Vagina (tissue), 2 donors: ENCODE data around the gene CLP1. TPM values are rescaled to one million over a fixed set of nuclear protein-coding genes. Genes with fewer than 3 reads are reported as not detected.

Experiments used
- DNase-seq, 2 donors: peaks; one replicate each; pipeline ENCODE4 v3.0.0-alpha.2; 2017; ENCODE audit errors: extremely low spot score in 2 of 2
- H3K27ac ChIP-seq: fragments of 200-600 bp; sonication (generic); one replicate; pipeline ENCODE4 v1.5.1; 2019
- H3K27me3 ChIP-seq: fragments of 200-600 bp; sonication (generic); one replicate; pipeline ENCODE4 v1.5.1; 2019
- H3K36me3 ChIP-seq, 2 donors: fragments of 200-600 bp; sonication (generic); one replicate each; pipeline ENCODE4 v1.5.1; 2017 to 2019
- H3K4me1 ChIP-seq: fragments of 200-600 bp; sonication (generic); one replicate; pipeline ENCODE4 v1.5.1; 2019
- H3K4me3 ChIP-seq, 2 donors: fragments of 200-600 bp; sonication (generic); 1 replicate in 1 of 2; 2 replicates in 1 of 2; pipeline ENCODE4 v1.5.1; 2016 to 2019
- H3K9me3 ChIP-seq: fragments of 200-600 bp; sonication (generic); one replicate; pipeline ENCODE4 v1.5.1; 2019
- POLR2A ChIP-seq, 2 donors: fragments of 450-650 bp; IDR thresholded peaks; one replicate each; pipeline ENCODE4 v1.6.1; 2017; ENCODE audit warnings: antibody characterized with exemption in 2 of 2, mild to moderate bottlenecking in 2 of 2, moderate library complexity in 2 of 2
- POLR2AphosphoS5 ChIP-seq, 2 donors: sonication (generic); formaldehyde crosslinking; IDR thresholded peaks; one replicate each; pipeline ENCODE4 v1.9.0; 2017; ENCODE audit warnings: antibody characterized with exemption in 2 of 2, mild to moderate bottlenecking in 2 of 2, low read depth in 1 of 2; ENCODE audit not compliant: insufficient read depth in 1 of 2
- intact Hi-C: fragments of 100-400 bp; cut with DNase I; formaldehyde crosslinking; loops from one replicate; pipeline ENCODE4 v1.15.1; 2023
- total RNA-seq: library from RNA; depleted of rRNA; stranded (reverse); fragments of >200 nt; gene quantifications from one replicate; pipeline ENCODE4 v1.2.3, GENCODE V29; 2016
- TF ChIP-seq, protein P1 (sequence below), 3 experiments: fragments of 450-650 bp in 2 of 3; fragments of 200-600 bp in 1 of 3; sonication (generic) in 1 of 3; IDR thresholded peaks; one replicate each; pipeline ENCODE4 v1.5.1; 2017 to 2019; ENCODE audit warnings: antibody characterized with exemption in 3 of 3, mild to moderate bottlenecking in 2 of 3, moderate library complexity in 2 of 3

The CLP1 gene
- total RNA-seq, 1 donor from 2014 or later: 10.8 TPM

DNA sequence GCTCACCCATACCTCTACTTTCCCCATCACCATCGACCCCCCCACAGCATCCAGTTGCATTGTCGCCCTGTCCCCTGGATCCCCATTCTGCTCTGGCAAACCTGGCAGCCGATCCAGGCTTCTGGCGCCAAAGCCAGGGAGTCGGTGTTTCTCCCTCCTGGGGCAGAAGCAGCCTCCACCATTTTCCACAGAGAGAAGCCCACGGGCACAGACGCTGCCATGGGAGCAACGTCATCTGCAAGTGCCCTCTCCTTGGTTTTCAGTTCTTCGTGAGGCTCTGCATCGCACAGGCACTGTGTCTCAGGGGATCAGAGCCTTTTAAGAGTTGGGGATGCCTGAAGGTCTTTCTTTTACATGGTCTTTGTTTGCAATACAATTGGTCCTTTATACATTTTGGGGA, 10.2 kb upstream of the CLP1 start:
- Histone ChIP-seq H3K4me3 (peak overlapping the region in 1 of 2 donors; percentile 23), H3K36me3 (no peaks in the 10 kb centered on the region), H3K27ac (peak overlapping the region; percentile 75), H3K4me1 (peaks cover 61% of the 10 kb centered on the region), H3K27me3 (no peaks in the 10 kb centered on the region), H3K9me3 (no peaks in the 10 kb centered on the region)
- intact Hi-C loops: loop anchor here (10.0 kb wide), 2 partner anchors 193 to 323 kb away; partner anchors contain the start of gene TNKS1BP1
- no peak for DNase-seq
- TF ChIP-seq POLR2AphosphoS5 (IDR thresholded peaks at IDR 0.05; ENCODE audit: insufficient read depth in 1 of 2, low read depth in 1 of 2) (peak in 1 of 2 donors; percentile 17), POLR2A (IDR thresholded peaks at IDR 0.05) (no peak)

DNA sequence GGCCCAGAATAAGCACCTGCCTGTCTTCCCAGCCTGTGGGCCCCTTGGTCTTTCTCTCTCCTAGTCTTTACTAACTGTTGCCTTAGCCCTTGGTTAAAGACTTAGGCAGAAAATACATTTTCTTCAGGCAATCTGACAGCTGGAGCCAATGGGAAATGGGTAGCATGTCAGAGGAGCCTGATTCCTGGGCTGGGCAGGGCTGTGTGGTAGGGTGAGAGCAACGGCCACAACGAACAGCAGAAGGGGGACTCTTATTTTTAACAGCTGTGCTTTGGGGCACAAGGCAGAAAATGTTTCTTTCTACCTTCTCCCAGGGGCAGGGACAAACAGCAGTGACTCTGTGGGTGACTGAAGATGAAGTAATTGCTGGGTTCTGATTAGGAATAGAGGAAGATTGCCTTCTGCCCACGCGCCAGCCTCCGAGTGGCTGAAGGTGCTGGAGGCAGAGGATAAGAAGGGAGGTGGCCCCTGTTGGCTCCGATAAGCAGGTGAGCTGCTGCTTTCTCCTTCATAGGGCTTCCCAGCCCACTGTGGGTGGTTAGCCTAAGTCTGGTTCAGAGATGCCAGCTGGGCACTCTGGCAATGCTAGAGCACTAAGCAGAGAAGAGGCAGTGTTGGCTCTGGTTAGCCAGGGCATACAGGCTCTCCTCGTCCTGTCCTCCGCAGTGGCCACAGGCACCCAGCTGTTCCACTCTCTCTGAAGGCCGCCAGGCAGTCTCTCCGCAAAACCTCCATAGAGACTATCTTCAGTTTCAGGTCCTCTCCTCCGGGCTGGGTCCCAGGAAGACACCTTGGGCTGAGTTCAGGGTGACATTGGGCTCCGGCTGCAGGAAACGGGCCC, 9.4 kb upstream of the CLP1 start:
- no peaks in the 10 kb centered on the region for H3K27me3 ChIP-seq
- H3K36me3 ChIP-seq: no peaks in the 10 kb centered on the region
- TF ChIP-seq POLR2AphosphoS5 (IDR thresholded peaks at IDR 0.05; ENCODE audit: insufficient read depth in 1 of 2, low read depth in 1 of 2) (peak in 1 of 2 donors; percentile 9), POLR2A (IDR thresholded peaks at IDR 0.05) (no peak)
- TF ChIP-seq, protein P1, sequence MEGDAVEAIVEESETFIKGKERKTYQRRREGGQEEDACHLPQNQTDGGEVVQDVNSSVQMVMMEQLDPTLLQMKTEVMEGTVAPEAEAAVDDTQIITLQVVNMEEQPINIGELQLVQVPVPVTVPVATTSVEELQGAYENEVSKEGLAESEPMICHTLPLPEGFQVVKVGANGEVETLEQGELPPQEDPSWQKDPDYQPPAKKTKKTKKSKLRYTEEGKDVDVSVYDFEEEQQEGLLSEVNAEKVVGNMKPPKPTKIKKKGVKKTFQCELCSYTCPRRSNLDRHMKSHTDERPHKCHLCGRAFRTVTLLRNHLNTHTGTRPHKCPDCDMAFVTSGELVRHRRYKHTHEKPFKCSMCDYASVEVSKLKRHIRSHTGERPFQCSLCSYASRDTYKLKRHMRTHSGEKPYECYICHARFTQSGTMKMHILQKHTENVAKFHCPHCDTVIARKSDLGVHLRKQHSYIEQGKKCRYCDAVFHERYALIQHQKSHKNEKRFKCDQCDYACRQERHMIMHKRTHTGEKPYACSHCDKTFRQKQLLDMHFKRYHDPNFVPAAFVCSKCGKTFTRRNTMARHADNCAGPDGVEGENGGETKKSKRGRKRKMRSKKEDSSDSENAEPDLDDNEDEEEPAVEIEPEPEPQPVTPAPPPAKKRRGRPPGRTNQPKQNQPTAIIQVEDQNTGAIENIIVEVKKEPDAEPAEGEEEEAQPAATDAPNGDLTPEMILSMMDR (IDR thresholded peaks at IDR 0.05): no peak
- peak overlapping the region; percentile 19 for H3K27ac ChIP-seq
- intact Hi-C loops: loop anchor here (10.0 kb wide), 2 partner anchors 193 to 323 kb away; partner anchors contain the start of gene TNKS1BP1
- no peaks in the 10 kb centered on the region for H3K9me3 ChIP-seq
- DNase-seq: no peak
- H3K4me3 ChIP-seq: peak overlapping the region; percentile 42 to 50
- H3K4me1 ChIP-seq: peaks cover 61% of the 10 kb centered on the region

DNA sequence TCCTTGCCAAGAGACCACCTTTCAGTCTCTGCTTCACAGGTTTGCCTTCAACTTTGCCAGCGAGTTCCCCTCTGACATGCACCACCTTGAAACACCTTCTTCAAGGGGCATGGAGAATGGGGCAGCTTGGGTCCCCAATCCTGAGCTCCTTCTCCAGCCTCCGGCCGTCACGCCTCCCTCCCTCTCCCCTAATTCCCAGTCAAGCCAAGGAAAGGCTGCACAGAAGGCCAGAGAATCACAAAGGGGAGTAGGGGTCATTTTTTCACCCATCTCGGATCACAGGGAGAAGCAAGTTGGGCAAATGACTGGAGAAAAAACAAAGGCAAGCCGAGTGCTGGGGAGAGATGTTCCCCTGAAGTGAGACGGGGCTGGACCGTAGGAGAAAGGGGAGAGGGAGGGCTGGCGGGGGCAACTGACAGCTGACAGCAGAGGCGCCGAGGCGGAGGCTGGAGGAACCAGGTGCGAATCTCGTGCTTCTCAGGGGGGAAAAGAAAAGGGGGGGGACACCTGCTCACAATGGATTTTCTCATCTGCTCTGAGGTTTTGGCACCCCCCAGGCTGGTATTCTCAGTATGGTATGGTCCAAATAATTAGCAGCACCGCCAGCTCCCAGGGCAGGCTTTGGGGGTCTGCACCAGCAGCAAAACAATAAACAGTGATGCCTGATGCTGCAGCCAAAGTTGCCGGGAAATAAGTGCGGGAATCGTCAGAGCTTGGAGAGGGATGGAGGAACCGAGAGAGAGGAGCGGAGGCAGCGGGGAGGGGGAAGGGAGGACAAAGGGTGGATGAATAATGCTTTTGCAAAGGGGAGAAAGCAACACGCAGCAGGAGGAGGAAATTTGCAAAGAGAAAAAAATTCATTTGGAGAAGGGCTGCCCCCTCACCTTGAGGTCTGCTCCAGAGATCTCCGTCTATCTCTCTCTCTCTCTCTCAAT, 8.5 kb upstream of the CLP1 start:
- TF ChIP-seq POLR2A (IDR thresholded peaks at IDR 0.05): no peak
- TF ChIP-seq POLR2AphosphoS5 (IDR thresholded peaks at IDR 0.05; ENCODE audit: insufficient read depth in 1 of 2, low read depth in 1 of 2): peak in 1 of 2 donors; percentile 9
- Histone ChIP-seq H3K9me3 (no peaks in the 10 kb centered on the region), H3K27me3 (no peaks in the 10 kb centered on the region)

DNA sequence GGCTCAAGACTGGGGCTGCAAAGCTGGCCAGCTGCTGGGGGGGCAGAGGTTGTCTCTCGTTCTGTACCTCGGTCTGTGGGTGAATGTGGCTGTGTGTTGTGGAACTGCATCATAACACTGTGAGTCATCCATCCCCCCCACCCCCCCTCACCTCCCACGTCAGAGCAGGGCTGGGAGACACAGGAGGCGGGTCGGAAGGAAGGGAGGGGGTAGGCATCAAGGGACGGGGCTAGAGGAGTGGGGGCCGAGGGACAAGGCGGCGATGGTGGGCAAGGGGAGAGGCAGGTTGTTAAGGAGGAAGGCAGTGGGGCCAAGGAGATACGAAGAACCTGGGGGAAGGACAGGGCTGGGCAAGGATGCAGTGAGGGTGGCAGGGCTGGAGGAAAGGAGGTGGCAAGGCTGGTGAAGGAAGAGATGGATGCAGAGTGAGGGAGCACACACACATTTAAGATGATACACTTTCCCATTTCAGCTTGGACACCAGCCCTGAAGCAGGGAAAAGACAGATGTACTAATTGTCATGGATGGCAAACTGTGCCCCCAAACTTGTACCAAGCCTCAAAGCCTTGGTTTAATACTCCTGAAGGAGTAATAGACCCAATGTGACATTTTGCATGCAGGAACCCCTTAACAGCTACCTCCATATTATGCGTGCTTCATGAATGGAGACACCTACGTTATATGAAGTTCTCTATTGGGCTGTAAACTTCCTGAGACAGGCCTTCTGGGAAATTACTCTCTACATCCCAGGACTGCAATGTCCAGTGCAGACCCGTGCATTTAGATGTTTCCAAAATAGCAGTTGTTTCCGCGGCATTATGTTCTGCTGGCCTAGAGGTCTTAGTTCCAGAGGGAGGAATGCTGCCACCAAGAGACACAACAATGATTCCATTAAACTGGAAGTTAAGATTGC, 7.5 kb upstream of the CLP1 start, which contains the start of gene YPEL4:
TSS of gene YPEL4 (minus strand) at position 87 of the 913 bp plus-strand sequence. CDS start 2,805 bp downstream, outside the sequence.
- H3K9me3 ChIP-seq: no peaks in the 10 kb centered on the region
- H3K4me3 ChIP-seq: peak within 1 kb of the TSS; percentile 42 to 50
- H3K36me3 ChIP-seq: no peaks in the 10 kb centered on the region
- H3K27me3 ChIP-seq: no peaks in the 10 kb centered on the region
- H3K27ac ChIP-seq: peak within 1 kb of the TSS; percentile 74
- intact Hi-C loops: loop anchor here (10.0 kb wide), 2 partner anchors 195 to 325 kb away; partner anchors contain the start of gene TNKS1BP1
- H3K4me1 ChIP-seq: peaks cover 51% of the 10 kb centered on the region
- DNase-seq: no peak
- TF ChIP-seq, protein P1 (IDR thresholded peaks at IDR 0.05): no peak
- TF ChIP-seq POLR2AphosphoS5 (IDR thresholded peaks at IDR 0.05; ENCODE audit: insufficient read depth in 1 of 2, low read depth in 1 of 2) (peak in 1 of 2 donors; percentile 44), POLR2A (IDR thresholded peaks at IDR 0.05) (no peak)

More for the DNA sequence above, 8.5 kb upstream of the CLP1 start:
- Histone ChIP-seq H3K4me3 (peak overlapping the region; percentile 42 to 50), H3K27ac (peak overlapping the region; percentile 74), H3K4me1 (peaks cover 61% of the 10 kb centered on the region), H3K36me3 (no peaks in the 10 kb centered on the region)
- no peak for DNase-seq
- intact Hi-C loops: loop anchor here (10.0 kb wide), 2 partner anchors 194 to 324 kb away; partner anchors contain the start of gene TNKS1BP1

DNA sequence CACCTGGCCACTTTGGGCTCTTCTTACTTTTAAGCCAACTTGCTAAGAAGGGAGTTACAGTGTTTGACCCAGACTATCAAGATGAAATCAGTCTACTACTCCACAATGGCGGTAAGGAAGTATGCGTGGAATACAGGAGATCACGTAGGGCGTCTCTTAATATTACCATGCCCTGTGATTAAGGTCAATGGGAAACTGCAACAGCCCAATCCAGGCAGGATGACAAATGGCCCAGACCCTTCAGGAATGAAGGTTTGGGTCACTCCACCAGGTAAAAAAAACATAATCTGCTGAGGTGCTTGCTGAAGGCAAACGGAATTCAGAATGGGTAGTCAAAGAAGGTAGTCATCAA, 6.8 kb upstream of the CLP1 start:
- H3K9me3 ChIP-seq: no peaks in the 10 kb centered on the region
- H3K27me3 ChIP-seq: no peaks in the 10 kb centered on the region
- H3K4me3 ChIP-seq: no peak overlapping the region
- TF ChIP-seq, protein P1 (IDR thresholded peaks at IDR 0.05): no peak
- TF ChIP-seq POLR2AphosphoS5 (IDR thresholded peaks at IDR 0.05; ENCODE audit: insufficient read depth in 1 of 2, low read depth in 1 of 2) (no peak), POLR2A (IDR thresholded peaks at IDR 0.05) (no peak)
- no peak for DNase-seq
- intact Hi-C loops: no loop called here
- peaks cover 45% of the 10 kb centered on the region for H3K4me1 ChIP-seq
- H3K27ac ChIP-seq: no peak overlapping the region
- H3K36me3 ChIP-seq: no peaks in the 10 kb centered on the region
